HepG2 (cell line): ENCODE data around the gene NTM. TPM values are rescaled to one million over a fixed set of nuclear protein-coding genes. Genes with fewer than 3 reads are reported as not detected.

Experiments used
- ATAC-seq: fragments of 200-7000 bp; cut with Tn5 transposase; 3 replicates; pipeline ENCODE4 v1.9.1; 2020; ENCODE audit warnings: mild to moderate bottlenecking, moderate library complexity
- BruUV-seq: library from RNA; stranded (reverse); fragments of 400-500 nt; replicated peaks from 2 replicates; lab custom pipeline; 2021; lab: Mats Ljungman, UMichigan
- CTCF ChIA-PET: fragments of 300-600 bp; formaldehyde crosslinking; extraction: SDS; loops from one replicate; lab custom pipeline; 2021; ENCODE audit warnings: low total read pairs, inconsistent platforms, low intra/inter-chr PET ratio; lab: Yijun Ruan, JAX
- POLR2A ChIA-PET: fragments of 350-600 bp; sonication (Branson Sonifier 250); formaldehyde crosslinking; loops from one replicate; lab custom pipeline; 2020; ENCODE audit warnings: antibody characterized with exemption, inconsistent platforms; lab: Yijun Ruan, JAX
- DNase-seq: peaks from one replicate; pipeline ENCODE4 v3.0.0-alpha.2; 2015; ENCODE audit warnings: low spot score
- FAIRE-seq: peaks from 3 replicates; lab custom pipeline; 2011; peaks lifted over from hg19 to GRCh38; lab: Jason Lieb, UNC
- H2AFZ ChIP-seq: one replicate; pipeline ENCODE4 v1.6.1; 2011; ENCODE audit warnings: low read length, inconsistent platforms
- H3K27ac ChIP-seq: fragments of 300-600 bp; 3 replicates; pipeline ENCODE4 v1.8.0; 2011; ENCODE audit warnings: mixed run types, mild to moderate bottlenecking, mixed read lengths, low read length, inconsistent platforms; ENCODE audit not compliant: insufficient read depth; ENCODE audit errors: extremely low read length
- H3K27me3 ChIP-seq, 2 experiments: fragments of 200-600 bp in 1 of 2; 2 replicates in 1 of 2; 3 replicates in 1 of 2; pipeline versions ENCODE4 v1.6.0 to v1.8.0; 2011; ENCODE audit warnings: low read length in 2 of 2, mild to moderate bottlenecking in 2 of 2, moderate library complexity in 2 of 2, inconsistent platforms in 1 of 2; ENCODE audit not compliant: insufficient read depth in 2 of 2, control insufficient read depth in 1 of 2
- H3K36me3 ChIP-seq, 2 experiments: fragments of 200-600 bp in 1 of 2; replicated peaks in 1 of 2; 2 replicates in 1 of 2; 3 replicates in 1 of 2; pipeline versions ENCODE4 v1.5.1 to v1.8.0; 2011; ENCODE audit warnings: low read length in 2 of 2, inconsistent platforms in 1 of 2; ENCODE audit not compliant: insufficient read depth in 2 of 2, control insufficient read depth in 1 of 2
- H3K4me1 ChIP-seq: 2 replicates; pipeline ENCODE4 v1.5.1; 2012; ENCODE audit warnings: low read length, inconsistent platforms; ENCODE audit not compliant: insufficient read depth
- H3K4me2 ChIP-seq: 2 replicates; pipeline ENCODE4 v1.6.0; 2011; ENCODE audit warnings: low read depth, low read length, inconsistent platforms
- H3K4me3 ChIP-seq, 3 experiments: fragments of 200-600 bp in 1 of 3; sonication (generic), shearing (Covaris generic) in 1 of 3; replicated peaks in 1 of 3; 2 replicates each; pipeline ENCODE4 v1.5.1; 2011 to 2016; ENCODE audit warnings: low read length in 3 of 3, inconsistent platforms in 2 of 3, low read depth in 2 of 3, mild to moderate bottlenecking in 2 of 3, control low read depth in 1 of 3, mixed read lengths in 1 of 3; ENCODE audit not compliant: insufficient read depth in 1 of 3
- H3K79me2 ChIP-seq: one replicate; pipeline ENCODE4 v1.6.1; 2011; ENCODE audit warnings: low read length, inconsistent platforms; ENCODE audit not compliant: insufficient read depth
- H3K9ac ChIP-seq: 2 replicates; pipeline ENCODE4 v1.6.0; 2011; ENCODE audit warnings: mild to moderate bottlenecking, low read depth, low read length, inconsistent platforms; ENCODE audit not compliant: insufficient read depth
- H3K9me3 ChIP-seq: 2 replicates; pipeline ENCODE4 v1.5.1; 2012; ENCODE audit warnings: mild to moderate bottlenecking, low read length
- H4K20me1 ChIP-seq: 2 replicates; pipeline ENCODE4 v1.6.0; 2011; ENCODE audit warnings: inconsistent platforms, mild to moderate bottlenecking, low read length, moderate library complexity; ENCODE audit not compliant: insufficient read depth
- RAD21 ChIP-seq: fragments of 450-650 bp; formaldehyde crosslinking; IDR thresholded peaks from 2 replicates; pipeline ENCODE4 v1.5.0; 2020; ENCODE audit warnings: mild to moderate bottlenecking
- RBAK ChIP-seq: sonication (generic); formaldehyde crosslinking; IDR thresholded peaks from 2 replicates; pipeline ENCODE4 v1.5.1; 2020; ENCODE audit warnings: mild to moderate bottlenecking, missing genetic modification reagents
- RFX1 ChIP-seq: fragments of 450-650 bp; IDR thresholded peaks from 2 replicates; pipeline ENCODE4 v1.6.1; 2017
- TAF1 ChIP-seq: sonication (generic); formaldehyde crosslinking; IDR thresholded peaks from 2 replicates; pipeline ENCODE4 v1.4.0; 2020; ENCODE audit warnings: missing genetic modification reagents
- TFAP4 ChIP-seq: sonication (generic); IDR thresholded peaks from 2 replicates; pipeline ENCODE4 v1.6.1; 2016; ENCODE audit warnings: low read depth, borderline replicate concordance
- TOPORS ChIP-seq: sonication (generic); formaldehyde crosslinking; IDR thresholded peaks from 2 replicates; pipeline ENCODE4 v1.8.0; 2023; ENCODE audit warnings: mild to moderate bottlenecking, missing genetic modification reagents
- ZNF383 ChIP-seq: sonication (generic); formaldehyde crosslinking; IDR thresholded peaks from 2 replicates; pipeline ENCODE4 v1.4.0; 2020; ENCODE audit warnings: missing genetic modification reagents, mild to moderate bottlenecking, borderline replicate concordance
- ZNF572 ChIP-seq: sonication (generic); formaldehyde crosslinking; IDR thresholded peaks from 2 replicates; pipeline ENCODE4 v1.5.1; 2020; ENCODE audit warnings: mild to moderate bottlenecking, missing genetic modification reagents
- WGBS: methylation state at CpG from one replicate; pipeline ENCODE4 v1.1.6; 2017; ENCODE audit warnings: low lambda C conversion rate; 5-methylcytosine and 5-hydroxymethylcytosine counted together
- in situ Hi-C: cut with HindIII; loops from 2 replicates; pipeline ENCODE4 v1.10.0; 2017; ENCODE audit warnings: low pct_unique_long_range_greater_than_20kb; ENCODE audit not compliant: extremely low pct_ligation_motif_present
- intact Hi-C: fragments of 100-400 bp; cut with micrococcal nuclease; formaldehyde crosslinking; loops from one replicate; pipeline ENCODE4 v1.10.0; 2022; ENCODE audit not compliant: unreplicated experiment
- polyA plus RNA-seq, 8 experiments: library from polyadenylated mRNA; depleted of rRNA in 3 of 8; stranded (reverse) in 7 of 8; unstranded in 1 of 8; fragments of >200 nt; fragmentation: Illumina TruSeq in 4 of 8; extraction: Trizol in 4 of 8; gene quantifications; 2 replicates each; pipeline versions ENCODE4 v1.2.1 to v1.2.3, GENCODE V29; 2011 to 2016; ENCODE audit warnings: low read depth in 4 of 8, missing spikeins in 1 of 8, mixed read lengths in 1 of 8; ENCODE audit not compliant: insufficient read depth in 1 of 8
- total RNA-seq, 5 experiments: library from RNA; depleted of rRNA; stranded (reverse); fragments of >200 nt; fragmentation: Illumina TruSeq; extraction: Trizol; gene quantifications; 2 replicates each; pipeline ENCODE4 v1.2.3, GENCODE V29; 2016; ENCODE audit warnings: low read depth in 1 of 5
- TF ChIP-seq, protein P1 (sequence below): sonication (generic); formaldehyde crosslinking; IDR thresholded peaks from 2 replicates; pipeline ENCODE4 v1.4.0; 2020; ENCODE audit warnings: missing genetic modification reagents
- TF ChIP-seq, protein P2 (sequence below): sonication (generic); formaldehyde crosslinking; IDR thresholded peaks from 2 replicates; pipeline ENCODE4 v1.4.0; 2020; ENCODE audit warnings: missing genetic modification reagents

The NTM gene
- total and polyA plus RNA-seq, 2 of the 13 experiments (the other 11 are each of a cell fraction or from before 2014, with no cell fraction given) = not detected

GRCh38 chr11:131637469-131638175 is 267.2 kb downstream of the NTM start:
- CTCF ChIA-PET = no interaction called here

More at GRCh38 chr11:131637469-131638175, 267.2 kb downstream of the NTM start:
- Histone ChIP-seq H3K27ac (no peak overlapping the region), H3K79me2 (no peaks in the 10 kb centered on the region), H4K20me1 (no peaks in the 10 kb centered on the region), H3K4me1 (no peaks in the 10 kb centered on the region), H3K9ac (no peak overlapping the region), H3K4me3 (no peak overlapping the region), H2AFZ (no peak overlapping the region), H3K4me2 (no peak overlapping the region), H3K27me3 (peaks cover 1 to 17% of the 10 kb centered on the region in 2 experiments; a peak in 1 of 5 replicates), H3K9me3 (no peaks in the 10 kb centered on the region), H3K36me3 (no peaks in the 10 kb centered on the region)
- 32% methylated on average over 6 of the region's 6 CpGs for whole genome bisulfite sequencing
- BruUV-seq = no TSS peak
- FAIRE-seq (no peak), DNase-seq (no peak), ATAC-seq (no peak)
- intact Hi-C loops = no loop called here
- in situ Hi-C loops = no loop called here
- POLR2A ChIA-PET = no interaction called here
- TF ChIP-seq ZNF572 (CRISPR knock-in tag) (no peak), TAF1 (CRISPR knock-in tag) (no peak), TFAP4 (no peak), RBAK (no peak), RFX1 (no peak), RAD21 (CRISPR knock-in tag) (no peak), TOPORS (CRISPR knock-in tag) (no peak), ZNF383 (no peak)
- TF ChIP-seq, protein P1, sequence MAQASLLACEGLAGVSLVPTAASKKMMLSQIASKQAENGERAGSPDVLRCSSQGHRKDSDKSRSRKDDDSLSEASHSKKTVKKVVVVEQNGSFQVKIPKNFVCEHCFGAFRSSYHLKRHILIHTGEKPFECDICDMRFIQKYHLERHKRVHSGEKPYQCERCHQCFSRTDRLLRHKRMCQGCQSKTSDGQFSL = no peak
- TF ChIP-seq, protein P2, sequence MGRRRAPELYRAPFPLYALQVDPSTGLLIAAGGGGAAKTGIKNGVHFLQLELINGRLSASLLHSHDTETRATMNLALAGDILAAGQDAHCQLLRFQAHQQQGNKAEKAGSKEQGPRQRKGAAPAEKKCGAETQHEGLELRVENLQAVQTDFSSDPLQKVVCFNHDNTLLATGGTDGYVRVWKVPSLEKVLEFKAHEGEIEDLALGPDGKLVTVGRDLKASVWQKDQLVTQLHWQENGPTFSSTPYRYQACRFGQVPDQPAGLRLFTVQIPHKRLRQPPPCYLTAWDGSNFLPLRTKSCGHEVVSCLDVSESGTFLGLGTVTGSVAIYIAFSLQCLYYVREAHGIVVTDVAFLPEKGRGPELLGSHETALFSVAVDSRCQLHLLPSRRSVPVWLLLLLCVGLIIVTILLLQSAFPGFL = no peak
